Fibroblast of pulmonary artery (primary cell): ENCODE measurements around the gene KCNJ8.
"Not testable (repeated sequence)": the region's sequence is repeated elsewhere in the genome, so short reads cannot be mapped to it uniquely, and the experiment has no call there.

Experiments used
- DNase-seq: peaks from one replicate; pipeline ENCODE4 v3.0.0-alpha.2; 2010; ENCODE audit warnings: low read depth
- H3K4me3 ChIP-seq: replicated peaks from 2 replicates; pipeline ENCODE4 v1.5.1; 2011; ENCODE audit warnings: low read depth, mild to moderate bottlenecking, control low read depth, low read length, moderate library complexity
- CTCF ChIP-seq: IDR thresholded peaks from 2 replicates; pipeline ENCODE4 v1.5.1; 2011; ENCODE audit warnings: mild to moderate bottlenecking, control low read depth, low read length, inconsistent platforms; ENCODE audit errors: missing control alignments

The KCNJ8 gene

GRCh38 chr12:21786041-21786531 is 11.6 kb upstream of the KCNJ8 start:
- H3K4me3 ChIP-seq = no peak overlapping the region
- TF ChIP-seq CTCF = no peak
- no peak for DNase-seq

- not testable (repeated sequence) for H3K4me3 ChIP-seq, DNase-seq
Observed at GRCh38 chr12:21782723-21783122, 8.2 kb upstream of the KCNJ8 start.

GRCh38 chr12:21780786-21781185 is 6.3 kb upstream of the KCNJ8 start:
- no peak overlapping the region for H3K4me3 ChIP-seq
- DNase-seq = no peak
- TF ChIP-seq CTCF = no peak

GRCh38 chr12:21776175-21776574 is 1.7 kb upstream of the KCNJ8 start:
- TF ChIP-seq CTCF = no peak

GRCh38 chr12:21775133-21775820 is 771 bp upstream of the KCNJ8 start:
- H3K4me3 ChIP-seq = peak overlapping the region; percentile 52
- no peak for DNase-seq
- TF ChIP-seq CTCF = no peak

More at GRCh38 chr12:21776175-21776574, 1.7 kb upstream of the KCNJ8 start:
- DNase-seq = no peak
- no peak overlapping the region for H3K4me3 ChIP-seq

- TF ChIP-seq CTCF = no peak
- peak overlapping the region; percentile 52 for H3K4me3 ChIP-seq
- DNase-seq = no peak
Observed at GRCh38 chr12:21773806-21774205, 700 bp downstream of the KCNJ8 start.

GRCh38 chr12:21773263-21773741 is 1.2 kb downstream of the KCNJ8 start:
- peak overlapping the region; percentile 52 for H3K4me3 ChIP-seq
- peak; percentile 10 for DNase-seq
- peak; percentile 15 for TF ChIP-seq CTCF
